Measurements from ENCODE around the gene PDE7B.

Gene PDE7B

GRCh38 chr6:136060052-136060451 is 208.6 kb downstream of the PDE7B start:
- Histone ChIP-seq H3K9ac (ENCODE audit: low read length) (no peak overlapping the region), H3K23ac (ENCODE audit: low read length) (no peak overlapping the region), H3K27ac (ENCODE audit: low read depth, low read length) (no peak overlapping the region), H3K4me3 (ENCODE audit: low read depth, low read length) (no peak overlapping the region), H3K18ac (ENCODE audit: low read length) (no peak overlapping the region), H2BK12ac (ENCODE audit: low read length) (no peak overlapping the region), H3K79me1 (ENCODE audit: low read length) (no peaks in the 10 kb centered on the region), H3K9me3 (ENCODE audit: insufficient read depth, low read depth, low read length) (no peaks in the 10 kb centered on the region), H2BK5ac (ENCODE audit: low read depth, low read length, poor library complexity) (no peak overlapping the region), H3K14ac (ENCODE audit: low read length) (no peak overlapping the region), H2AFZ (ENCODE audit: insufficient read depth, low read length, poor library complexity) (no peak overlapping the region), H4K8ac (ENCODE audit: low read depth, low read length) (no peak overlapping the region), H4K12ac (ENCODE audit: low read depth, low read length) (no peak overlapping the region), H3K27me3 (ENCODE audit: insufficient read depth, low read length) (no peaks in the 10 kb centered on the region), H2BK120ac (ENCODE audit: insufficient read depth, low read length, poor library complexity) (no peak overlapping the region), H3K4me2 (ENCODE audit: low read length) (no peak overlapping the region), H3K4ac (ENCODE audit: low read depth, low read length) (no peak overlapping the region), H3K79me2 (ENCODE audit: control insufficient read depth, insufficient read depth, low read length, poor library complexity) (no peaks in the 10 kb centered on the region), H4K91ac (ENCODE audit: low read depth, low read length) (no peak overlapping the region), H2AK5ac (ENCODE audit: low read length) (no peak overlapping the region), H3K4me1 (ENCODE audit: control insufficient read depth in 1 of 2, insufficient read depth in 2 of 2, low read length in 2 of 2) (no peaks in the 10 kb centered on the region), H3K36me3 (ENCODE audit: control insufficient read depth in 1 of 2, insufficient read depth in 2 of 2, low read length in 2 of 2) (no peaks in the 10 kb centered on the region)
- no peak for DNase-seq

- Histone ChIP-seq H3K4me1 (ENCODE audit: control insufficient read depth in 1 of 2, insufficient read depth in 2 of 2, low read length in 2 of 2) (no peaks in the 10 kb centered on the region), H3K18ac (ENCODE audit: low read length) (no peak overlapping the region), H3K4ac (ENCODE audit: low read depth, low read length) (no peak overlapping the region), H3K36me3 (ENCODE audit: control insufficient read depth in 1 of 2, insufficient read depth in 2 of 2, low read length in 2 of 2) (no peaks in the 10 kb centered on the region), H2BK12ac (ENCODE audit: low read length) (no peak overlapping the region), H3K27ac (ENCODE audit: low read depth, low read length) (no peak overlapping the region), H3K79me2 (ENCODE audit: control insufficient read depth, insufficient read depth, low read length, poor library complexity) (no peaks in the 10 kb centered on the region), H2BK120ac (ENCODE audit: insufficient read depth, low read length, poor library complexity) (no peak overlapping the region), H4K12ac (ENCODE audit: low read depth, low read length) (no peak overlapping the region), H3K9me3 (ENCODE audit: insufficient read depth, low read depth, low read length) (no peaks in the 10 kb centered on the region), H2AFZ (ENCODE audit: insufficient read depth, low read length, poor library complexity) (no peak overlapping the region), H3K4me2 (ENCODE audit: low read length) (no peak overlapping the region), H3K27me3 (ENCODE audit: insufficient read depth, low read length) (no peaks in the 10 kb centered on the region), H3K9ac (ENCODE audit: low read length) (no peak overlapping the region), H3K79me1 (ENCODE audit: low read length) (no peaks in the 10 kb centered on the region), H2AK5ac (ENCODE audit: low read length) (no peak overlapping the region), H2BK5ac (ENCODE audit: low read depth, low read length, poor library complexity) (no peak overlapping the region), H4K91ac (ENCODE audit: low read depth, low read length) (no peak overlapping the region), H3K23ac (ENCODE audit: low read length) (no peak overlapping the region), H3K14ac (ENCODE audit: low read length) (no peak overlapping the region), H3K4me3 (ENCODE audit: low read depth, low read length) (no peak overlapping the region), H4K8ac (ENCODE audit: low read depth, low read length) (no peak overlapping the region)
- no peak for DNase-seq
These were observed 209.3 kb downstream of the PDE7B start for GRCh38 chr6:136060759-136061158.

DNA sequence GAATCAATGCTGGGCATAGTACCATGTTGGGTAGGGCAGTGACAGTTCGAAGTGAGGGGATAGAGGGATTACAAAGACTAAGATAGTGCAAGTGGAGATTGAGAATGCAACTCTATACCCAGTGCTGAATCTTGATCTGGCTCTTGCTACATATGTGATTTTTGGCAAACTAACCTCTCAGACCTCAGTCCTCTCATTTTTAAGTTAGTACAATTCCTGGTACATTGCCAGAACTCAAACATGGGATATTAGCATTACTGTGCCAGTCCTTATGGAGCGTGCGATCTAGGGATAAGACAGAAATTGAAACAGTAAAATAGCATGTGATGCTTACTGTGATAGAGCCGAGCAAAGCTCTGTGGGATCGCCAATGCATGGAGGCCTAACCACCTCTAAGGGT is 210.2 kb downstream of the PDE7B start:
- no peak overlapping the region for H2AK5ac ChIP-seq (ENCODE audit: low read length)

DNA sequence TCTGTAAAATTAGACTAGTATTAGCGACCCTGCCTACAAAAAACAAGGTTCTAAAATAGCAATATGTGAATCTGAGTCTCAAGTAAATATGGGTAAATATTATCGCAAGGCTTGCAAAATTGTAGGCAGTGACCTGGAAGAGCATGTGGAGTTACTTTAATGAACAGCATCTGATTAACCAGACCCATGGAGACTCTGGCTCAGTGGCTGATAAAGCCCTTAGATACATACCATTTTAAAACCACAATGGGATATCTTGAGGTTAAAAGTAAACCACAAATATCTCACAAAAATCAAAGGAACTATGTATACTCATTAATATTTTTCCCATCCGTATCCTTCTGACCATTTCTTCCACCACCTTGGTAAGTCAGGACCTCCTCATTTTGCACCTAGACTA is 211.6 kb downstream of the PDE7B start:
- no peak overlapping the region for H3K27ac ChIP-seq (ENCODE audit: low read depth, low read length)
- no peak overlapping the region for H3K4ac ChIP-seq (ENCODE audit: low read depth, low read length)
- DNase-seq = no peak
- no peak overlapping the region for H2BK120ac ChIP-seq (ENCODE audit: insufficient read depth, low read length, poor library complexity)
- H3K23ac ChIP-seq (ENCODE audit: low read length) = no peak overlapping the region
- no peaks in the 10 kb centered on the region for H3K79me1 ChIP-seq (ENCODE audit: low read length)
- no peaks in the 10 kb centered on the region for H3K27me3 ChIP-seq (ENCODE audit: insufficient read depth, low read length)
- H3K18ac ChIP-seq (ENCODE audit: low read length) = no peak overlapping the region
- no peak overlapping the region for H2BK5ac ChIP-seq (ENCODE audit: low read depth, low read length, poor library complexity)
- peaks cover 3 to 4% of the 10 kb centered on the region in 2 experiments for H3K4me1 ChIP-seq (ENCODE audit: control insufficient read depth in 1 of 2, insufficient read depth in 2 of 2, low read length in 2 of 2)
- no peaks in the 10 kb centered on the region for H3K9me3 ChIP-seq (ENCODE audit: insufficient read depth, low read depth, low read length)
- H4K91ac ChIP-seq (ENCODE audit: low read depth, low read length) = no peak overlapping the region
- no CpG with 5 or more reads among the region's 3 CpGs for WGBS (ENCODE audit: extremely low coverage, insufficient coverage, insufficient read length)
- no peak overlapping the region for H2BK12ac ChIP-seq (ENCODE audit: low read length)
- no peak overlapping the region for H4K8ac ChIP-seq (ENCODE audit: low read depth, low read length)
- no peak overlapping the region for H4K12ac ChIP-seq (ENCODE audit: low read depth, low read length)
- H3K14ac ChIP-seq (ENCODE audit: low read length) = no peak overlapping the region
- no peak overlapping the region for H3K4me2 ChIP-seq (ENCODE audit: low read length)
- no peak overlapping the region for H3K9ac ChIP-seq (ENCODE audit: low read length)
- H2AFZ ChIP-seq (ENCODE audit: insufficient read depth, low read length, poor library complexity) = no peak overlapping the region
- H3K36me3 ChIP-seq (ENCODE audit: control insufficient read depth in 1 of 2, insufficient read depth in 2 of 2, low read length in 2 of 2) = no peaks in the 10 kb centered on the region
- H3K4me3 ChIP-seq (ENCODE audit: low read depth, low read length) = no peak overlapping the region
- H2AK5ac ChIP-seq (ENCODE audit: low read length) = no peak overlapping the region
- H3K79me2 ChIP-seq (ENCODE audit: control insufficient read depth, insufficient read depth, low read length, poor library complexity) = no peaks in the 10 kb centered on the region

More for the DNA sequence above, 210.2 kb downstream of the PDE7B start:
- Histone ChIP-seq H4K8ac (ENCODE audit: low read depth, low read length) (no peak overlapping the region), H2BK12ac (ENCODE audit: low read length) (no peak overlapping the region), H4K12ac (ENCODE audit: low read depth, low read length) (no peak overlapping the region), H2AFZ (ENCODE audit: insufficient read depth, low read length, poor library complexity) (no peak overlapping the region), H3K4me2 (ENCODE audit: low read length) (no peak overlapping the region), H3K4me3 (ENCODE audit: low read depth, low read length) (no peak overlapping the region), H3K27ac (ENCODE audit: low read depth, low read length) (no peak overlapping the region), H3K79me1 (ENCODE audit: low read length) (no peaks in the 10 kb centered on the region), H2BK120ac (ENCODE audit: insufficient read depth, low read length, poor library complexity) (no peak overlapping the region), H3K4me1 (ENCODE audit: control insufficient read depth in 1 of 2, insufficient read depth in 2 of 2, low read length in 2 of 2) (no peaks in the 10 kb centered on the region), H3K23ac (ENCODE audit: low read length) (no peak overlapping the region), H3K27me3 (ENCODE audit: insufficient read depth, low read length) (no peaks in the 10 kb centered on the region), H2BK5ac (ENCODE audit: low read depth, low read length, poor library complexity) (no peak overlapping the region), H3K36me3 (ENCODE audit: control insufficient read depth in 1 of 2, insufficient read depth in 2 of 2, low read length in 2 of 2) (no peaks in the 10 kb centered on the region), H3K9me3 (ENCODE audit: insufficient read depth, low read depth, low read length) (no peaks in the 10 kb centered on the region), H3K14ac (ENCODE audit: low read length) (no peak overlapping the region), H4K91ac (ENCODE audit: low read depth, low read length) (no peak overlapping the region), H3K9ac (ENCODE audit: low read length) (no peak overlapping the region), H3K4ac (ENCODE audit: low read depth, low read length) (no peak overlapping the region), H3K18ac (ENCODE audit: low read length) (no peak overlapping the region), H3K79me2 (ENCODE audit: control insufficient read depth, insufficient read depth, low read length, poor library complexity) (no peaks in the 10 kb centered on the region)
- no CpG with 5 or more reads among the region's 5 CpGs for WGBS (ENCODE audit: extremely low coverage, insufficient coverage, insufficient read length)
- no peak for DNase-seq

- no peaks in the 10 kb centered on the region for H3K9me3 ChIP-seq (ENCODE audit: insufficient read depth, low read depth, low read length)
- H2BK12ac ChIP-seq (ENCODE audit: low read length) = no peak overlapping the region
- H3K4me3 ChIP-seq (ENCODE audit: low read depth, low read length) = no peak overlapping the region
- DNase-seq = peak; percentile 29 to 38
- H4K12ac ChIP-seq (ENCODE audit: low read depth, low read length) = no peak overlapping the region
- H3K4me1 ChIP-seq (ENCODE audit: control insufficient read depth in 1 of 2, insufficient read depth in 2 of 2, low read length in 2 of 2) = peaks cover 3 to 7% of the 10 kb centered on the region in 2 experiments
- H3K4me2 ChIP-seq (ENCODE audit: low read length) = no peak overlapping the region
- H2AFZ ChIP-seq (ENCODE audit: insufficient read depth, low read length, poor library complexity) = no peak overlapping the region
- H3K79me1 ChIP-seq (ENCODE audit: low read length) = no peaks in the 10 kb centered on the region
- no peaks in the 10 kb centered on the region for H3K36me3 ChIP-seq (ENCODE audit: control insufficient read depth in 1 of 2, insufficient read depth in 2 of 2, low read length in 2 of 2)
- no peak overlapping the region for H2BK5ac ChIP-seq (ENCODE audit: low read depth, low read length, poor library complexity)
- no peak overlapping the region for H3K18ac ChIP-seq (ENCODE audit: low read length)
- no peak overlapping the region for H3K9ac ChIP-seq (ENCODE audit: low read length)
- H2BK120ac ChIP-seq (ENCODE audit: insufficient read depth, low read length, poor library complexity) = no peak overlapping the region
- no peak overlapping the region for H3K23ac ChIP-seq (ENCODE audit: low read length)
- H3K27me3 ChIP-seq (ENCODE audit: insufficient read depth, low read length) = no peaks in the 10 kb centered on the region
- WGBS (ENCODE audit: extremely low coverage, insufficient coverage, insufficient read length) = no CpG with 5 or more reads among the region's 3 CpGs
- no peak overlapping the region for H4K8ac ChIP-seq (ENCODE audit: low read depth, low read length)
- H3K27ac ChIP-seq (ENCODE audit: low read depth, low read length) = no peak overlapping the region
- H4K91ac ChIP-seq (ENCODE audit: low read depth, low read length) = no peak overlapping the region
- H2AK5ac ChIP-seq (ENCODE audit: low read length) = no peak overlapping the region
- no peaks in the 10 kb centered on the region for H3K79me2 ChIP-seq (ENCODE audit: control insufficient read depth, insufficient read depth, low read length, poor library complexity)
- H3K4ac ChIP-seq (ENCODE audit: low read depth, low read length) = no peak overlapping the region
- no peak overlapping the region for H3K14ac ChIP-seq (ENCODE audit: low read length)
These were observed 214.5 kb downstream of the PDE7B start for GRCh38 chr6:136066005-136066404.
